HG02943 (cell line): Measurements from ENCODE around the gene CCL2.

Experiments used
- ATAC-seq: cut with Tn5 transposase; IDR thresholded peaks from one replicate; pipeline ENCODE4 v1.9.1; 2021; ENCODE audit warnings: mild to moderate bottlenecking, low read depth, moderate library complexity; ENCODE audit not compliant: unreplicated experiment

The CCL2 gene

GRCh38 chr17:34259146-34259545, 4.1 kb downstream of the CCL2 start:
- ATAC-seq: no peak

- no peak for ATAC-seq
Measured at GRCh38 chr17:34260861-34261260, 5.8 kb downstream of the CCL2 start.

GRCh38 chr17:34261568-34262337, 6.7 kb downstream of the CCL2 start:
- no peak for ATAC-seq

GRCh38 chr17:34265711-34266110, 10.6 kb downstream of the CCL2 start:
- ATAC-seq: no peak

- no peak for ATAC-seq
Measured at GRCh38 chr17:34269969-34270368, 14.9 kb downstream of the CCL2 start, which contains the start of gene CCL7. CCL7 (plus strand) TSS chr17:34270221; CDS start chr17:34270291, 70 bp downstream.

- no peak for ATAC-seq
Measured at GRCh38 chr17:34275881-34276280, 20.8 kb downstream of the CCL2 start.

- no peak for ATAC-seq
Measured at GRCh38 chr17:34276826-34277225, 21.7 kb downstream of the CCL2 start.

GRCh38 chr17:34283571-34283970, 28.5 kb downstream of the CCL2 start:
- ATAC-seq: no peak

GRCh38 chr17:34285286-34285792, 30.3 kb downstream of the CCL2 start, which contains the start of gene CCL11:
CCL11 (plus strand) TSS chr17:34285742; CDS start chr17:34285809, 67 bp downstream.
- ATAC-seq: no peak

GRCh38 chr17:34287875-34288274, 32.8 kb downstream of the CCL2 start:
- no peak for ATAC-seq

- ATAC-seq: no peak
Measured at GRCh38 chr17:34290586-34290985, 35.5 kb downstream of the CCL2 start.

GRCh38 chr17:34291721-34292348, 36.8 kb downstream of the CCL2 start:
- no peak for ATAC-seq

- ATAC-seq: no peak
Measured at GRCh38 chr17:34299027-34299426, 43.9 kb downstream of the CCL2 start.

GRCh38 chr17:34299956-34300577, 45.0 kb downstream of the CCL2 start:
- ATAC-seq: no peak

GRCh38 chr17:34300652-34301370, 45.7 kb downstream of the CCL2 start:
- ATAC-seq: no peak

- ATAC-seq: no peak
Measured at GRCh38 chr17:34301986-34302385, 46.9 kb downstream of the CCL2 start.

GRCh38 chr17:34302636-34303035, 47.6 kb downstream of the CCL2 start:
- no peak for ATAC-seq

- ATAC-seq: no peak
Measured at GRCh38 chr17:34303606-34304005, 48.5 kb downstream of the CCL2 start.

- ATAC-seq: no peak
Measured at GRCh38 chr17:34305061-34305460, 50.0 kb downstream of the CCL2 start.

- ATAC-seq: no peak
Measured at GRCh38 chr17:34305606-34306005, 50.5 kb downstream of the CCL2 start.

GRCh38 chr17:34306466-34306865, 51.4 kb downstream of the CCL2 start:
- ATAC-seq: no peak
